PC-9 (cell line): ENCODE data around the gene EQTN.

ENCODE experiments used
- EZH2 ChIP-seq: fragments of 200-600 bp; sonication (generic); IDR thresholded peaks from 2 replicates; pipeline ENCODE4 v1.8.0; 2017; ENCODE audit warnings: antibody characterized with exemption, low read depth
- TF ChIP-seq, protein P1 (sequence below): fragments of 200-600 bp; sonication (generic); conservative IDR thresholded peaks from 2 replicates; pipeline ENCODE4 v1.6.1; 2017; ENCODE audit warnings: mixed run types, antibody characterized with exemption, mild to moderate bottlenecking, moderate library complexity

DNA sequence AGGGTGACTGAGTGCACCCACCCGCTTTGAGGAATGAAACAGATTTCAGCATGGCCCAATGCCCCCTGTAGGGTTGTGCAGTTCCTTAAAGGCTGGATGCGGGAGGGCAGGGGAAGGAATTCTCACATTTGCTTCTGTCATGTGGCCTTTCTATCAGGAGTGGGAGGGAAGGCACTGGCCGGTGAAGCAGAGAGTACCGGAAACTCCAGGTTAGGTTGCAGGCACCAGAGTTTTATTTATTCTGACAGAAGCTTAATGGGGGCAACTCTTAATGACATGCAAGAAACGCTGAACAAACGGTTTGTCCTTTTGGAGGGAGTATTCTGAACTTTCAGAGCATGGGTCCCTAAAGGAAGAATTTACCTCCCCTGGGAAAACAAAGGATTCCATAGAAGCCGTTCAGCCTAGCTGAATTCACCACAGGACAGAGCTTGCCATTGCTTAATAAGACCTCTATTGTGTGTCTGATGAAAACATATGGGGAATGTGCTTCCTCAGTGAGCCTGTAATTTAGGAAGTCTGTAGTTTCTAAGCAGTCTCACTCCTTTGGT, 44.1 kb upstream of the EQTN start:
- TF ChIP-seq, protein P1, sequence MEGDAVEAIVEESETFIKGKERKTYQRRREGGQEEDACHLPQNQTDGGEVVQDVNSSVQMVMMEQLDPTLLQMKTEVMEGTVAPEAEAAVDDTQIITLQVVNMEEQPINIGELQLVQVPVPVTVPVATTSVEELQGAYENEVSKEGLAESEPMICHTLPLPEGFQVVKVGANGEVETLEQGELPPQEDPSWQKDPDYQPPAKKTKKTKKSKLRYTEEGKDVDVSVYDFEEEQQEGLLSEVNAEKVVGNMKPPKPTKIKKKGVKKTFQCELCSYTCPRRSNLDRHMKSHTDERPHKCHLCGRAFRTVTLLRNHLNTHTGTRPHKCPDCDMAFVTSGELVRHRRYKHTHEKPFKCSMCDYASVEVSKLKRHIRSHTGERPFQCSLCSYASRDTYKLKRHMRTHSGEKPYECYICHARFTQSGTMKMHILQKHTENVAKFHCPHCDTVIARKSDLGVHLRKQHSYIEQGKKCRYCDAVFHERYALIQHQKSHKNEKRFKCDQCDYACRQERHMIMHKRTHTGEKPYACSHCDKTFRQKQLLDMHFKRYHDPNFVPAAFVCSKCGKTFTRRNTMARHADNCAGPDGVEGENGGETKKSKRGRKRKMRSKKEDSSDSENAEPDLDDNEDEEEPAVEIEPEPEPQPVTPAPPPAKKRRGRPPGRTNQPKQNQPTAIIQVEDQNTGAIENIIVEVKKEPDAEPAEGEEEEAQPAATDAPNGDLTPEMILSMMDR: no peak
- no peak for TF ChIP-seq EZH2
